ENCODE data around the gene AMER3.
A peak's percentile ranks its signal among the peaks of the same experiment; 100 is the strongest.
"Not testable (repeated sequence)": the region's sequence is repeated elsewhere in the genome, so short reads cannot be mapped to it uniquely, and the experiment has no call there.

The AMER3 gene, protein sequence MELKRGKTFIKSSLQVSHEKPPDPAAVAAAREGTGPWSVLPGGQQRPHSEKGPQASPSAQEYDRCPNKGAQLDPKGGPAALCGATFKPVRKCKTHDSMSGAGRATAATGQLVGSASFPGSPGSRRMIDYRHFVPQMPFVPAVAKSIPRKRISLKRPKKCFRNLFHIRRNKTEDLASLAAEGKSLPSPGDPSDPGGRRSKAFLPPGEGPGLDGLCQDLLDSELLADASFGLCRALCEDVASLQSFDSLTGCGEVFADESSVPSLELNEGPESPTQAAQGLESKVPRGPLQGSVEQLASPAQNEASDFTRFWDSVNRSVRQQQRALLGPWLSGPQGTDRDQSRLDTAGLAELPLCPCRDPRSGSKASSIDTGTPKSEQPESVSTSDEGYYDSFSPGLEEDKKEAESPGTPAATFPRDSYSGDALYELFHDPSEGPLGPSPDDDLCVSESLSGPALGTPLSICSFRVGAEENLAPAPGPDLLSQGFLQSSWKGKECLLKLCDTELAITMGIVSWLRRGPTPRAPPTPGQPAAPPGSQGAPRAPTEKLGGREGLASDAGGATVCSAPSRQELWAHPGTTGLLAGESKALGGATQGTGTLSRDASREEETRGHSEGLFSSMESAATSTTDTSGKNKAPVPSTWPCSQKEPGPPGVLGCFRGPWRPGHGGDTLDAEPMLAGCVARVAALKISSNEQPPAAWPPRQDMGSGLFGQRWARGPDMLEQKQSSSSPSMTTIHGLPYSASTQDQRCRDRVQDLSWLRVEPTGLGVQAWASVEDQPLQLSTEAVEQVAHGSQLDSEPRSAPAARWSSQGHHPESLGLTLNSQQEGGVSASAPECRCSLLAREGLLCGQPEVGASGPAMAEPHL

DNA sequence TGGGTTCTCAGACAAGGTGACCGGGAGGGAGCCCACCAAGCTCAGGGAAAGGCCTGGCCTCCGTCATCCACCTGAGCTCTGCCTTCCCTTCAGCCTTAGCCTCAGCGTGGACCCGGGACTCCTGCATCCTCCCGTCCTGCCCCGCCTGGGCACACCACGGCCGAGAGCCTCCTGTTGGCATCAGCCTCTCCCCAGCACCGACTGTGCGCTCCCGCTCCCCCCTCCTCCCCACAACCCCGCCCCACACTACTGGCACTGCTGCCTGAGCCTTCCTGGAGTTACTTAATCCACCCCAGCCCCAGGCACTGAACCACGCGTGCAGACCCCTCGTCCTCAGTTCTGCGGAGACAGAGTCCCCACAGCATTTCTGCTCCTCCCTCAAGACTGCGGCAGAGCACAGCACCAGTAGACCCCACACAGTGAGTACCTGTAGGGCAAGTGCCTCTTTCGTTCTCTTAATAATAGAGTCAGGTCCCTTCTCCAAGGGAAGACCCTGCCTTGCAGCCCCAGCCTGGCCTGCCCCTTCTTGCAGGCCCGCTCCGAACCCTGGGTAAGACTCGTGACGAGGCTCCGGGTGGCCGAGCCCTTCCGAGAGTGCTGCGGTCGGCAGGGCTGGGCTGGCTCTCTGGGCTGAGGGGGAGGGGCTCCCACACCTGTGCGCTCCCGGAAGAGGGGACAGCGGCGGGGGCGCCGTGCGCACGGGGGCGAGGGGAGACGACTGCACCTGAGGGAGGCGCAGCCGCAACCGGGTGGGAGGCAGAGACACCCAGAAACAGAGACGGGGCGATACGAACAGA lies at the start of gene AMER3:
AMER3 (plus strand) TSS at position 285 of the 797 bp plus-strand sequence. CDS start 6,533 bp downstream, outside the sequence.
- H3K27me3 ChIP-seq (ENCODE audit: low read depth): peaks cover 28% of the 10 kb centered on the region
- H3K9me3 ChIP-seq: no peaks in the 10 kb centered on the region
- peak within 1 kb of the TSS; percentile 21 for H3K4me3 ChIP-seq
- H3K36me3 ChIP-seq (replicated peaks): no peaks in the 10 kb centered on the region
- in situ Hi-C loops (cut with MboI; ENCODE audit: low sequenced_read_pairs): no loop called here
- peak in 1 of 2 experiments; percentile 25 for DNase-seq (ENCODE audit: low spot score in 2 of 2)
- no peaks in the 10 kb centered on the region for H3K4me1 ChIP-seq

DNA sequence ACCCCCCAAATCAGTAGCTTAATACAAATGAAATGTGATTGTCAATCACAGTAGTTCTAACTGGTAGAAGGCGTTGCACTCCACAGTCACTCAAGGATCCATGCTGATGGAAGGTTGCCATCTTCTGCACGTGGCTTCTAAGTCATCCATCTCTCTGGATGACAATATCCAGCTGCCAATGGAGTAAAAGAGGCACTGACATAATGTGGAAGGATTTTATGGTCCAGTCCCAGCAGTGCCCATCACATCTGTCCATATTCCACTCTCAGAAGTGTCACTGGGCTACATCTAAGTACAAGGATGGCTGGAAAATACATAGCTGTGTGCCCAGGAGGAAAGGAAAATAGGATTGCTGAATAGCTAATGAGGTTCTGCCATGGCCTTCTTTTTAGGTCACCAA lies 40.5 kb upstream of the AMER3 start:
- H3K9me3 ChIP-seq; H3K36me3 ChIP-seq (replicated peaks); in situ Hi-C loops (cut with MboI; ENCODE audit: low sequenced_read_pairs); DNase-seq (ENCODE audit: low spot score in 2 of 2); H3K27me3 ChIP-seq (ENCODE audit: low read depth); H3K4me3 ChIP-seq; H3K4me1 ChIP-seq: not testable (repeated sequence)

DNA sequence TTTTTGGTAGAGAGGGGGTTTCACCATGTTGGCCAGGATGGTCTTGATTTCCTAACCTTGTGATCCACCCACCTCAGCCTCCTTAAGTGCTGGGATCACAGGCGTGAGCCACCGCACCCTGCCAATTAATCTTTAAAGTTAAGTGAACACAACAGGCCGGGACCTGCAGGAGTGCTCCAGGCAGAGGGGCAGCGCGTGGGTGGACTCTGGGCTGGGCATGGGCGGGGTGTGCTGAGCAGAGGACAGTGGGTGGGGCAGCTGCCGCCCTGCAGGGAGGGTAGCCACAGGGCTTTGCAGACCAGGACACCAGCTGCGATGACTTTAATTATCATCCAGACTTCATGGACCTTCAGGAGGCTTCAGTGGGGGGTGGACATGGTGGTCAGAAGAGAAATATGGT lies 35.3 kb upstream of the AMER3 start:
- H3K36me3 ChIP-seq (replicated peaks): no peaks in the 10 kb centered on the region
- no peak for DNase-seq (ENCODE audit: low spot score in 2 of 2)

DNA sequence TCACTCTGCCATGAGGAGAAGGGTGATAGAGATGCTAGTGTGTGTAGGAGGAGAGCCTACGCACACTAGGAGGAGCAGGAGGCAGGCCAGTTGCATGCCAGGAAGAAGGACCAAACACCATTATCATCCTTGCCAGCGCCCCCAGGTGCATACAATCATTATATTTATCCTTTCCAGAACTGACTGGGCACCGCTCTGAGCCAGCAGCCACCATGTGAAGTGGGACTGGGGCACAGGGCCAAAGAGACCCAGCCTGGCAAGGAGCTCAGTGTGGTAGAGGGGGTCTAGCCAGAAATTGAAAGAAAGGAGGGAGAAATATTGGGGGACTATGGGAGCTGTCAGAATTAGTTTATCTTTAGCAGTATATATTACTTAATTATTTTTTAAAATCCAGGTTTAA lies 34.8 kb upstream of the AMER3 start:
- in situ Hi-C loops (cut with MboI; ENCODE audit: low sequenced_read_pairs): no loop called here
- no peaks in the 10 kb centered on the region for H3K9me3 ChIP-seq
- no peaks in the 10 kb centered on the region for H3K36me3 ChIP-seq (replicated peaks)
- DNase-seq (ENCODE audit: low spot score in 2 of 2): no peak
- H3K27me3 ChIP-seq (ENCODE audit: low read depth): no peaks in the 10 kb centered on the region
- no peaks in the 10 kb centered on the region for H3K4me1 ChIP-seq
- H3K4me3 ChIP-seq: no peak overlapping the region

More for the DNA sequence above, 35.3 kb upstream of the AMER3 start:
- in situ Hi-C loops (cut with MboI; ENCODE audit: low sequenced_read_pairs): no loop called here
- Histone ChIP-seq H3K9me3 (no peaks in the 10 kb centered on the region), H3K4me3 (no peak overlapping the region), H3K27me3 (ENCODE audit: low read depth) (no peaks in the 10 kb centered on the region), H3K4me1 (no peaks in the 10 kb centered on the region)

DNA sequence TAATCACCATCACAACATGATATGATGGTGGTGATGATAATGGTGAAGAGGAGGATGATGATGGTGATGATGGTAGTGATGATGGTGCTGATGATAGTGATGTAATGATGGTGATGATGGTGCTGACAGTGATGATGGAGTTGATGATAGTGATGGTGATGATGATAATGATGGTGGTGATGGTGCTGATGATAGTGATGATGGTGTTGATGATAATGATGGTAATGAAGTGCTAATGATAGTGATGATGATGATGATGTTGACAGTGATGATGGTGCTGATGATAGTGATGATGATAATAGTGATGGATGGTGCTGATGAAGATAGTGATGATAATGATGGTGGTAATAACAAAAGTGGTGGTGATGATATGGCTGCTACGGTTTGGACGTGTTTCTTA lies 30.9 kb upstream of the AMER3 start:
- in situ Hi-C loops (cut with MboI; ENCODE audit: low sequenced_read_pairs): no loop called here
- H3K4me1 ChIP-seq: peaks cover 6% of the 10 kb centered on the region; the same call in 1 of the 2 replicates
- no peak overlapping the region for H3K4me3 ChIP-seq
- no peaks in the 10 kb centered on the region for H3K9me3 ChIP-seq
- no peaks in the 10 kb centered on the region for H3K27me3 ChIP-seq (ENCODE audit: low read depth)
- H3K36me3 ChIP-seq (replicated peaks): no peaks in the 10 kb centered on the region
- DNase-seq (ENCODE audit: low spot score in 2 of 2): no peak

DNA sequence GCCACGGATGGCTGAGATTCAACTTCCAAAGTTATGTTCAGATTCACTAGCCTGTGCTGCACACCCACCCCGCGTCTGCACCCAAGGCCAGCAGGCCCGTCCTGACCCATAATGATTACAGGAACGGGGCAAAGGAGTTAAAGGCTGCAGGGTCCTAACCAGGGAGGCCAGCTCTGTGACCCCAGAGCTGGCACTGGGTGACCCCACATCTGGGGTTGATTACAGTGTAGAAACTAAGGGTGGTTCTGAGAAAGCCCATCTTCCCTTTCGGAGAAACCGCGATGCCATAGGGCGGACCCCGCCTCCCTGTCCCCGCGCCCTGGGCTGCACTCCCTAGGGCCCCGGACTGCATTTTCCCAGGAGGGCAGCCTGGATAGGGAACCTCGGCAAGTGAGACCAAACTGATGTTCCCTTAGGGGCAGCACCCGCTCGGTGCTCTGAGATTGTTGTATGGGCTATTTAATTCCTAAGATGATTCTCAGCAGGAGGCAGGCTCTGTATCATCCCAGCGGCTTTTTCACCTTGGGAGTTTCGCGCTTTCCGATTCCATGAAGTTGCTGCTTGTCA lies 28.6 kb upstream of the AMER3 start:
- Histone ChIP-seq H3K9me3 (no peaks in the 10 kb centered on the region), H3K4me3 (peak overlapping the region; percentile 38), H3K36me3 (replicated peaks) (no peaks in the 10 kb centered on the region), H3K27me3 (ENCODE audit: low read depth) (no peaks in the 10 kb centered on the region), H3K4me1 (peaks cover 6% of the 10 kb centered on the region; the same call in 1 of the 2 replicates)
- in situ Hi-C loops (cut with MboI; ENCODE audit: low sequenced_read_pairs): no loop called here
- no peak for DNase-seq (ENCODE audit: low spot score in 2 of 2)

DNA sequence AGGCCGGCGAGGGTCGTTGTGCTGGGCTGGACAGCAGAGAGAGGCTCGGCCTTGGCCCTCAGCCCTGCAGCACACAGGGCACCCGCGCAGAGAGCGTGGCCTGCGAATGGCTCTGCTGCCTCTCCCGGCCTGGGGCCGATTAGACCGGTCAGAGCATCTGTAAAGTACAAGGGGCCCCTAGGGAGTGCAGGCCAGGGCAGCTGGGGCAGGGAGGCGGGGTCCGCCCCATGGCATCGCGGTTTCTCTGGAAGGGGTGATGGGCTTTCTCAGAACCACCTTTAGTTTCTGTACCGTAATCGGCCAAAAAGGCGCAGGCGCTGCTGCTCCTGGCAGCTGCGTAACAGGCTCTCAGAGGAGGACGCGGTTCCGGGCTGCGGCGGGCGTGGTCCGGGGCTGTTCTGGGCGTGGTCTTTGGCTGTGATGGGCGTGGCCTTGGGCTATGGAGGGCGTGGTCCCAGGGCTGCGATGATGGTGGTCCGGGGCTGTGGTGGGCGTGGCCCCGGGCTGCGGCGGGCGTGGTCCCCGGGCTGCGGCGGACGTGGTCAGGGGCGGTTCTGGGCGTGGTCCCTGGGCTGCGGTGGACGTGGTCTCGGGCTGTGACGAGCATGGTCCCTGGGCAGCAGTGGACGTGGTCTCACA lies 27.9 kb upstream of the AMER3 start:
- no peaks in the 10 kb centered on the region for H3K36me3 ChIP-seq (replicated peaks)
- H3K4me3 ChIP-seq: peak overlapping the region; percentile 38
- in situ Hi-C loops (cut with MboI; ENCODE audit: low sequenced_read_pairs): no loop called here
- DNase-seq (ENCODE audit: low spot score in 2 of 2): peak; percentile 70 to 96
- peaks cover 6% of the 10 kb centered on the region; the same call in 1 of the 2 replicates for H3K4me1 ChIP-seq
- no peaks in the 10 kb centered on the region for H3K27me3 ChIP-seq (ENCODE audit: low read depth)
- no peaks in the 10 kb centered on the region for H3K9me3 ChIP-seq

DNA sequence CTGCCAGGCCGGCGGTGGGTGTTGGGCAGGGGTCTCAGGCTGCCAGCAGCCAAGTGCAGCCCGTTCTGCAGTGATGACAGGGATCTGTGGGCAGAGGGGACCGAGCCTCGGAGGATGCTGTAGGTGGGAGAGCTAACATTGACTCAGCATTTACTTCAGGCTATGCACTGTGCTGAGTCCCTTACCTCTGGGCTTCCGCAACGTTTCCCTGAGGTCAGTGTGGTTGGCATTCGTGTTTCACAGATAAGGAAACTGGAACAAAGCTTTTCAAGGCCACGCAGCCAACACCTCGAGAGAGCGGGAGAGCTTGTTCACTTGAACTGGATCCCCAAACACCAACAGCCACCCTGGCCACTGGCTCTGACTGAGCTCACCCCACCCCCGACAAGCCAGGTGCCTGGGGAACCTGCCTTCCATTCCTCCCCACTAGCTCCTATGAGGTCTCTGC lies 27.3 kb upstream of the AMER3 start:
- Histone ChIP-seq H3K9me3 (no peaks in the 10 kb centered on the region), H3K27me3 (ENCODE audit: low read depth) (no peaks in the 10 kb centered on the region), H3K36me3 (replicated peaks) (no peaks in the 10 kb centered on the region), H3K4me3 (peak overlapping the region; percentile 38), H3K4me1 (peaks cover 6% of the 10 kb centered on the region; the same call in 1 of the 2 replicates)
- in situ Hi-C loops (cut with MboI; ENCODE audit: low sequenced_read_pairs): no loop called here
- DNase-seq (ENCODE audit: low spot score in 2 of 2): no peak

DNA sequence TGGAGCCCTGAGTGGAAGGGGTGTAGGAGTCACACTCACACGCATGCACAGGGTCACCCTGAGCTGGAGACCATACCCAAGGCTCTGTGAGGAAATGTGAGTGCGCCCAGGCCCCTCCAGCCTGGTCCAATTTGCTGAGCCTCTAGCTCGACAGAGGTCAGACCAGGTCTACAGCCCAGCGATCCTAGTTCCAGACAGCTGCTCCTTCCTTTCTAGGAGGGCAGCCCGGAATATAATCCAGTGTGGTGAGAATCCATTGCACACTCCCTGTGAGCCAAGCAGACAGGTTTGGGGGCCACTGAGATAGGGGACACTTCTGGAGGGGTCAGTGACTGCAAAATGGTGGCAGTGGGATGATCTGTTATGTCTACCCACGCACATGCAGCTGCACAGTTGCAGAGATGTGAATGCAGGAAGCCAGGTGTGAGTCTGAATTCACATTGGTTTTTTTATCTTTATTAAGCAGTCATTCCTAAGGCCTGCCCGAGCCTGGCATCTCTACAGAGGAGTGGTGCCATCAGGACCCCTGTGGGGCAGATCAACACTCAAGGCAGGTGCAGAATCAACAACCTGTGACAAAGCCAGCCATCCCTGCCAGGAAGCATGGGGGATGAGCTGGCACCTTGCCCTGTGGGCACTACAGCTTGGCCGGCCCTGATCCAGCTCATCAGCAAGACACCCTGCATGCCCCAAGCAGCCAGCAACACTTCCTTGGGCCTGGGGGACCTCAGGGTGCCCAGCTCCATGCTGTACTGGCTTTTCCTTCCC lies 26.6 kb upstream of the AMER3 start, which contains the start of gene GPR148:
GPR148 (plus strand) TSS at position 522 of the 768 bp plus-strand sequence; CDS start at position 604, 82 bp downstream.
- Histone ChIP-seq H3K9me3 (no peaks in the 10 kb centered on the region), H3K27me3 (ENCODE audit: low read depth) (no peaks in the 10 kb centered on the region), H3K4me3 (peak within 1 kb of the TSS; percentile 38), H3K36me3 (replicated peaks) (no peaks in the 10 kb centered on the region), H3K4me1 (peaks cover 6% of the 10 kb centered on the region; the same call in 1 of the 2 replicates)
- in situ Hi-C loops (cut with MboI; ENCODE audit: low sequenced_read_pairs): no loop called here
- DNase-seq (ENCODE audit: low spot score in 2 of 2): no peak

DNA sequence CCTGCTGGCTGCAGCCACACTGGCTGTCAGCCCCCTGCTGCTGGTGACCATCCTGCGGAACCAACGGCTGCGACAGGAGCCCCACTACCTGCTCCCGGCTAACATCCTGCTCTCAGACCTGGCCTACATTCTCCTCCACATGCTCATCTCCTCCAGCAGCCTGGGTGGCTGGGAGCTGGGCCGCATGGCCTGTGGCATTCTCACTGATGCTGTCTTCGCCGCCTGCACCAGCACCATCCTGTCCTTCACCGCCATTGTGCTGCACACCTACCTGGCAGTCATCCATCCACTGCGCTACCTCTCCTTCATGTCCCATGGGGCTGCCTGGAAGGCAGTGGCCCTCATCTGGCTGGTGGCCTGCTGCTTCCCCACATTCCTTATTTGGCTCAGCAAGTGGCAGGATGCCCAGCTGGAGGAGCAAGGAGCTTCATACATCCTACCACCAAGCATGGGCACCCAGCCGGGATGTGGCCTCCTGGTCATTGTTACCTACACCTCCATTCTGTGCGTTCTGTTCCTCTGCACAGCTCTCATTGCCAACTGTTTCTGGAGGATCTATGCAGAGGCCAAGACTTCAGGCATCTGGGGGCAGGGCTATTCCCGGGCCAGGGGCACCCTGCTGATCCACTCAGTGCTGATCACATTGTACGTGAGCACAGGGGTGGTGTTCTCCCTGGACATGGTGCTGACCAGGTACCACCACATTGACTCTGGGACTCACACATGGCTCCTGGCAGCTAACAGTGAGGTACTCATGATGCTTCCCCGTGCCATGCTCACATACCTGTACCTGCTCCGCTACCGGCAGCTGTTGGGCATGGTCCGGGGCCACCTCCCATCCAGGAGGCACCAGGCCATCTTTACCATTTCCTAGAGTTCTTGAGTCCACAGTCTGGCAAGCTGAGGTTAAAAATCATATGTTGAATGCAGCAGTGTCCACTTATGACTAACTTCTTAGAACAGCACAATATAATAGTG lies 25.7 kb upstream of the AMER3 start:
- no peak for DNase-seq (ENCODE audit: low spot score in 2 of 2)
- H3K27me3 ChIP-seq (ENCODE audit: low read depth): no peaks in the 10 kb centered on the region
- no peaks in the 10 kb centered on the region for H3K9me3 ChIP-seq
- in situ Hi-C loops (cut with MboI; ENCODE audit: low sequenced_read_pairs): no loop called here
- peaks cover 6% of the 10 kb centered on the region; the same call in 1 of the 2 replicates for H3K4me1 ChIP-seq
- H3K4me3 ChIP-seq: no peak overlapping the region
- H3K36me3 ChIP-seq (replicated peaks): no peaks in the 10 kb centered on the region

DNA sequence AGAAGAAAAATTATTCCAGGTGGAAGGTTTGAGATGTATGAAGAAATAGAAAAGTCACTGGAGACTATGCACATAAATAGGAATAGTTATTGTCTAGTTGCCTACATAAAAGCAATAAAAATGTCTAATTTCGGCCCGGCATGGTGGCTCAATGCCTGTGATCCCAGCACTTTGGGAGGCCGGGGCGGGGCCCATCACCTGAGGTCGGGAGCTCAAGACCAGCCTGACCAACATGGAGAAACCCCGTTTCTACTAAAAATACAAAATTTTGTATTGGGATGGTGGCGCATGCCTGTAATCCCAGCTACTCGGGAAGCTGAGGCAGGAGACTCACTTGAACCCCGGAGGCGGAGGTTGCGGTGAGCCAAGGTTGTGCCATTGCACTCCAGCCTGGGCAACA lies 23.1 kb upstream of the AMER3 start:
- H3K4me3 ChIP-seq; DNase-seq (ENCODE audit: low spot score in 2 of 2); H3K27me3 ChIP-seq (ENCODE audit: low read depth); in situ Hi-C loops (cut with MboI; ENCODE audit: low sequenced_read_pairs); H3K36me3 ChIP-seq (replicated peaks); H3K4me1 ChIP-seq; H3K9me3 ChIP-seq: not testable (repeated sequence)

Data from HAP-1 (cell line).